ENCODE data around the gene RPP14.
"Not testable (repeated sequence)": the region's sequence is repeated elsewhere in the genome, so short reads cannot be mapped to it uniquely, and the experiment has no call there.

RPP14 gene

DNA sequence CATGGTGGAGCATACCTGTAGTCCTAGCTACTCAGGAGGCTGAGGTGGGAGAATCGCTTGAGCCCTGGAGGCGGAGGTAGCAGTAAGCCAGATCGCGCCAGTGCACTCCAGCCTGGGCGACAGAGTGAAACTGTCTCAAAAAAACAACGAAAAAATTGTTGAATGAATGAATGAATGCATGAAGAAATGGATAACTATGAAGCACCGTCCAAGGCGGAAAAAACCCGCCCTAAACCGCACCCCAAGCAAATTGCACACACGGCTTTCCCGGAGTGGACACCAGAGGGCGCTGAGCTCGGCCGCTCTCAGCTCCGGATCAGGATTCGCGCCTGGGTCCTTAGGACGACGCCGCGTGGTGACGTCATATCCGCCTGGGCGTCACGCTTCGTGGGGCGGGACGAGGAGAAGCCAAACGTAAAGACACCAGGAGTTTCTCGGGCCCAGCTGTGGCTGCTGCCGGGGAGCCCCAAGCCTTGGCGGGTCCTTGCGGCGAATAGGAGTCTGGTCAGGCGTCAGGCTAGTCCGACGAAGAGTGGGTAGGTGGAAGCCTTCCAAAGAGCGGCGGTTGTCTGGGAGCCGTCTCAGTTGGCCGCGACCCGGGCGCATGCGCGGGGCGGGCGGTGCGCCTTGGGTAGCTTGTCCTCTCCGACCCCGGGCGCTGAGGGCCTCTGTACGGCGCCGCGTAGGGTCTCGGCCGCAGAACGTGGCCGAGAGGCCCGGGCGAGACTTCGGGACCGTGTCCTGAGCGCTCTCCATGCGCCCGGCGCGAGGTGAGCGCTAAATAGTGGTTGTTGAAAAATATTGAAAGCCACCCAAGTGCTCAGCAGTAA, at the start of gene RPP14, which contains the start of gene HTD2:
TSS of gene RPP14 (plus strand) at position 364 of the 830 bp plus-strand sequence. CDS start 4,085 bp downstream, outside the sequence.
TSS of gene HTD2 (plus strand) at position 639 of the 830 bp plus-strand sequence. CDS start 11,094 bp downstream, outside the sequence.
- peak; percentile 99 to 100 for DNase-seq
- TF ChIP-seq POLR2A (IDR thresholded peaks at IDR 0.05; ENCODE audit: low read length) (peak; percentile 81), GATA1 (IDR thresholded peaks at IDR 0.05; ENCODE audit: low read depth, low read length) (no peak)

DNA sequence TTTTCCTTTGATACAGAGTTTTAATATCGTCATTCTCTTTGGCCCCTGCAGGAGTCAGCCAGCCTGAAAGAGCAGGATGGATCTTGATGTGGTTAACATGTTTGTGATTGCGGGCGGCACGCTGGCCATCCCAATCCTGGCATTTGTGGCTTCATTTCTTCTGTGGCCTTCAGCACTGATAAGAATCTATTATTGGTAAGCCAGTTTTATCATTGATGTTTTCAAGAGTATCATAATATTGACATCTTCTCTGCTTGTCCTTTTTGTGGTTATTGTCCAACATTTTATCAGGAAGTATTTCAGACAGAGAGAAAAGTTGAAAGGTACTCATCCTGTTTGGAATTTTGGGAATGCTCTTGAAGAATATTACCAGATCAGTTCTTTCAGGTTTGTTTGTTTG, 49.5 kb upstream of the RPP14 start:
- TF ChIP-seq POLR2A (IDR thresholded peaks at IDR 0.05; ENCODE audit: low read length) (no peak), GATA1 (IDR thresholded peaks at IDR 0.05; ENCODE audit: low read depth, low read length) (no peak)
- DNase-seq: no peak

DNA sequence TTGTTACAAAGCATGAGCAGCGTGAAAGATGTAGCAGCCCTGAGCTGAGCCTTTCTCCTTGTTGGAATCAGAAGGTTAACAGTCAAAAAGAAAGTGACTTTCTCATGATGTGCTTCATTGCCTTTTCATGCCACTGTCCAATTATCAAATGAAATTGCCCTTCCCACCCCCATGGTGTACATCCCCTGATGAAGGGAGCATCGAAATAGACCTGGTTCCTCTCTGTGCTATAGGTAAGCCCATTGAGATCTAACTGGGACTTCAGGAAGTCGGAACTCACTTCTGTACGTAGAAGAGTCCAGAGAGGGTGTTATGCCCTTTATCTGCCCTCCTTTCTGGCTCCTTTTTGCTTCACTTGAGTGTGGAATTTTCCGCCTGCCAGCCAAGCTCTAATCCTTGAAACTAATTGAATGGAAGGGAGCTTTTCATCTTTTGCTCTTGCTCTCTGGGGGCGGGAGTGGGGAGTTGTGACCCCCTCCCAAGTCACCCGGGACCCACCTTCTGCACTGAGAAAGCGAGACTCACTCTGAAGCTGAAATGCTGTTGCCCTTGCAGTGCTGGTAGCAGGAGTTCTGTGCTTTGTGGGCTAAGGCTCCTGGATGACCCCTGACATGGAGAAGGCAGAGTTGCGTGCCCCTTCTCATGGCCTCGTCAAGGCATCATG, 47.5 kb upstream of the RPP14 start:
- DNase-seq: no peak

DNA sequence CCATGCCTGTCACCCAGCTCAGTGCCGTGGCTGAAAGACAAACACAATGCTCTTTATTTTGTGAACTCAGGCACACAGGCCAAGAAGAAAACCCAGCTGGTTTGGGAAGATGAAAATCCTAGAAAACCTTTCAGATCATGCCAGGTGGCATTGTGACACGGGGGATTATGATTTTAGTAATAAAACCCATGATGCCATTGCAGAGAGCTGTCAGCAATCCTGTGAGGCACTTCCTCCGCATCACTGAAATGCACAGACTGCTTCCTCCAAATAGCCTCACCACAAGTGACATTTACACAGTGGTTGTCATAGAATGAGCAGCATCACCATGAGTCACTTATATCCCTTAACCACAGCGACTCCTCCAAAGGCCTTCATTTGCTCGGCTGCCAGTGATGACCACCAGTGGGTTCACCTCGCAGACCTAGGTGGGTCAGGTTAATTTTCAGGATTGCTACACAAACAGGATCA, 45.7 kb upstream of the RPP14 start:
- DNase-seq: no peak
- TF ChIP-seq POLR2A (IDR thresholded peaks at IDR 0.05; ENCODE audit: low read length) (no peak), GATA1 (IDR thresholded peaks at IDR 0.05; ENCODE audit: low read depth, low read length) (no peak)

More for the DNA sequence above, 47.5 kb upstream of the RPP14 start:
- TF ChIP-seq POLR2A (IDR thresholded peaks at IDR 0.05; ENCODE audit: low read length) (no peak), GATA1 (IDR thresholded peaks at IDR 0.05; ENCODE audit: low read depth, low read length) (no peak)

DNA sequence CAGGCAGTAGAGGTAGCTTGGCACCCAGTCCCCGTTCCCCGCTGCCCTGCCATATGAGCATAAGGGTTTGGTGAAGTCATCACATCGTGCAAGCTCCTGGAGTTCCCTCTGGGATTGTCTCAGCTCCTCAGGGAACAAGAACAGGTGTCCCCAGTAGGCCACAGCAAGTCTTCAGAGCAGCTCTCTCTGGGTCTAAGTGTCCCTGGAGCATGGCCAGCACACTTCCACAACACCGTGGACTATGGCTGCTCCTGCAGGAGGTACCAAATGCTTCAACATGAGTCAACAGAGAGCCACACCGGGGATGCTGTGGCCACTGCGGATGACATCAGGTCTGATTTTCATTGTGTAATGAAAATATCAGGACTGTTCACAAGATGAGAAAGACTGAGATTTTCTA, 45.3 kb upstream of the RPP14 start:
- TF ChIP-seq GATA1 (IDR thresholded peaks at IDR 0.05; ENCODE audit: low read depth, low read length) (no peak), POLR2A (IDR thresholded peaks at IDR 0.05; ENCODE audit: low read length) (no peak)
- no peak for DNase-seq

DNA sequence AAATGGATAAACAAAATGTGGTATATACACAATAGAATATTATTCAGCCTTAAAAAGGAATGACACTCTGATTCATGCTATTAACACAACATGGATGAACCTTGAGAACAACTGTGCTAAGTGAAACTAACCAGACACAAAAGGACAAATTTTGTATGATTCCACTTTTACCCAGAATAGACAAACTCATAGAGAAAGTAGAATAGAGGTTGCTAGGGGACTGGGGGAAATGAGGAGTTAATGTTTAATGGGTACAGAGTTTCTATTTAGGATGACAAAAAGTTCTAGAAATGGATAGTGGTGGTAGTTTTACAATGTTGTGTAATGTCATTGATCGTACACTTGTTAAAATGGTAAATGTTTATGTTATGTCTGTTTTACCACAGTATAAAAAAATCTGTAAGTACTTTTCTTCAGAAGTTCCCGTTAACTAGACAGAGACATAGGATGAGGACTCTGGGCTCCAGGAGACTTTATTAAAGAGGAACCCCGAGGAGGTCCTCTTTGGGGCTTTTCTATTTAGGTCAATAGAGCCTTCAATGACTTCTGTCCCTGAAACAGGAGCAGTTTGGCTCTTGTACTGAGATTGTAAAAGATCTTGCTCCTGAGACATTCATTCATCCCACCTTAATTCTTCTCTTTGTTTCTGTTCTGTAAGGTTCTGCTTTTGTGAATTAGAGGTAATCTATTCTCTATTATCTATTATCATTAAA, 43.9 kb upstream of the RPP14 start:
- TF ChIP-seq POLR2A (IDR thresholded peaks at IDR 0.05; ENCODE audit: low read length): no peak
- TF ChIP-seq GATA1 (IDR thresholded peaks at IDR 0.05; ENCODE audit: low read depth, low read length): no peak
- DNase-seq: no peak

DNA sequence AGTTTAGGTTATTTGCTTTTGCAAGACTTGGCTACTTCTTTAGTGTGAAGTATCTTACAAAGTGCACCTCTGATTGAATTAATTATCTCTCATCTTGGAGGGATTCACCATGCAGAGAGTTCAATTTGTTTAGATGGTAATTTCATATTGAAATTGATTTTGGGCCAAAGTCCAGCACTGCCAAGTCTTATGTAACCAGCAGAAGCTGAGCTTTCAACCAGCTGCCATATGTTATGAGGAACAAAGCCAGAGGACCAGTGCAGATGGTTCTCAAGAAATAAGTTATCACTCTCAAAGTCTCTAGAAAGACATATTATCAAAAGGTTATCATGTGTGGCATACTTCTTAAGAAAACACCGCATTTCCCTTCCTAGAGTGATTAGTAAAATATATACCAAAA, 39.5 kb upstream of the RPP14 start:
- no peak for TF ChIP-seq POLR2A (IDR thresholded peaks at IDR 0.05; ENCODE audit: low read length)
- no peak for TF ChIP-seq GATA1 (IDR thresholded peaks at IDR 0.05; ENCODE audit: low read depth, low read length)
- DNase-seq: no peak

DNA sequence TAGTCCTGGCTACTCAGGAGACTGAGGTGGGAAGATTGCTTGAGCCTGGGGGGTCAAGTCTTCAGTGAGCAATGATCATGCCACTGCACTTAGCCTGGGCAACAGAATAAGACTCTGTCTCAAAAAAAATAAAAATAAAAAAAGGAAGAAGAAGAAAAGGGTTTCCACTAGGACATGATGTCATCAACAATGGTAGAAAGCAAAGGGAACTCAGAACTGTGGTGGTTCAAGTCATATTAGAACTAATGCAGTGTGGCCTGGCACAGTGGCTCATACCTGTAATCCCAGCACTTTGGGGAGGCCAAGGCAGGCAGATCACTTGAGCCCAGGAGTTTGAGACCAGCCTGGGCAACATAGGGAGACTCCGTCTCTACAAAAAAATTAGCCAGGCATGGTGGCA, 38.5 kb upstream of the RPP14 start:
- not testable (repeated sequence) for DNase-seq

DNA sequence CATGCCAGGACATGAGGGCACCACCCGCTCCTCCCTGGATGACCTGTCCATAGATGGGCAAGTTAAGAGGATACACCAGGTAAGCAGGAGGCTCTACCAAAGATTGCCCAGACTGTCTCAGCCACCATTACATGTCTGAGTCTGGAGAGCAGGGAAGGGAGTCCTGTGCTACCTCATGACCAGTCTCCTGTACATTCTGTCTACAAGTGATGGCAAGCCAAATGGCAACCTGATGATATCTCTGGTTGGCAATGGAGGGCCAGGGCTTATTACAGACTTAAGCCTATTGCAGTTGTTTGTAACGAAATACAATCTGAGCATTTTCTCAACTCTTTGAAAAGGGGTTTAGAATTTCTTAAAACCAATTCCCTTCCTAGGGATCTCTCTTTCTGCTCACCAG, 36.7 kb upstream of the RPP14 start:
- TF ChIP-seq GATA1 (IDR thresholded peaks at IDR 0.05; ENCODE audit: low read depth, low read length): no peak
- TF ChIP-seq POLR2A (IDR thresholded peaks at IDR 0.05; ENCODE audit: low read length): no peak
- DNase-seq: no peak

DNA sequence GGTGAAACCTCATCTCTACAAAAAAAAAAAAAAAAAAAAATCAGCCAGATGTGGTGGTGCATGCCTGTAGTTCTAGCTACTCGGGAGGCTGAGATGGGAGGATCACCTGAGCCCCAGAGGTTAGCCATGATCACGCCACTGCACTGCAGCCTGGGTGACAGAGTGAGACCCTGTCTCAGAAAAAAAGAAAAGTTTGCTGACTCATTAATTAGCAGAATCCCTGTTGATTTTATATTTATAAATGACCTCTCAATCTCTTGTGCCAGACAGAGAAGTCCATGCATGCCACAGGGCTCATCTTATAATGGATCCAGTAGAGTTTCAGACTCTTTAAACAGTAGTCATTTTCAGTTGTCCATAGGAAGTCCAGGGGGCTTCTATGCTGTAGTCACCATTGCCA, 35.6 kb upstream of the RPP14 start:
- TF ChIP-seq GATA1 (IDR thresholded peaks at IDR 0.05; ENCODE audit: low read depth, low read length): no peak
- TF ChIP-seq POLR2A (IDR thresholded peaks at IDR 0.05; ENCODE audit: low read length): no peak
- DNase-seq: no peak

DNA sequence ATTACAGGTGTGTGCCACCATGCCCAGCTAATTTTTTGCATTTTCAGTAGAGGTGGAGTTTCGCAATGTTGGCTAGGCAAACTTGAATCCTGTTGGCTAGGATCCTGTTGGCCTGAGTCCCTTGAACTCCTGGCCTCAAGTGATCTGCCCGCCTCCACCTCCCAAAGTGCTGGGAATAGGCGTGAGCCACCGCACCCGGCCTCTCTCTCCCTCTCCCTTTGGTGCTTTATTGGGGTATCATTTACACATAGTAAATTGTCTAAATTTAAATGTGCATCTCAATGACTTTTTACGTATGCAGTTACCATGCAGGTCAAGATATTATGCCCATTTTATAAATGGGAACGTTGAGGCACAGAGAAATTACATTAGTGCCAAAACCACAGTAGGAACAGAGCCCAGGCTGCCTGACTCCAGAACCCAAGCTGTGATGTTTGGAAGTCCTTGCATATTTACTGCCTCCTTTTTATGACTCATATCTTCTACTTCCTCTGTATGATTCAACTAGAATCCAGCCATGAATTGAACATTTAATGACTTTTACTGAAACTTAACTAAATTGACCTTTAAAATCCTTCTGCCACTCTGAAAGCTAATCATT, 34.0 kb upstream of the RPP14 start:
- TF ChIP-seq GATA1 (IDR thresholded peaks at IDR 0.05; ENCODE audit: low read depth, low read length) (no peak), POLR2A (IDR thresholded peaks at IDR 0.05; ENCODE audit: low read length) (no peak)
- DNase-seq: no peak

DNA sequence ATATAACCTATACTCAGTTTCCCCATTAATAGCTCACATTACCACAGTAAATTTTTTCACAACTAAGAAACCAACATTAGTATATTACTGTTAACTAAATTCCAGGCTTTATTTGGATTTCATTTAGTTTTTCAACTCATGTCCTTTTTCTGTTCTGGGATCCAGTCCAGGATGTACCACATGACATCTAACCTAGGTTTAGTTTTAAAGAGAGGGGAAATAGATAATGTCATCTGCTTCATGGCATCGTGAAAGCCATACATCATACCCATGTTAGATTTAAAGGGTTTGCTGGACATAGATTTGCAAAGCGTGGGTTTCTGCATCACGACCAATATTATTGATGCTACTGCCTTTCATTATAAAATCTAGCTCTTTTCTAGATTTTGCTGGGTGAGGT, 33.2 kb upstream of the RPP14 start:
- no peak for DNase-seq
- TF ChIP-seq GATA1 (IDR thresholded peaks at IDR 0.05; ENCODE audit: low read depth, low read length): no peak
- no peak for TF ChIP-seq POLR2A (IDR thresholded peaks at IDR 0.05; ENCODE audit: low read length)

DNA sequence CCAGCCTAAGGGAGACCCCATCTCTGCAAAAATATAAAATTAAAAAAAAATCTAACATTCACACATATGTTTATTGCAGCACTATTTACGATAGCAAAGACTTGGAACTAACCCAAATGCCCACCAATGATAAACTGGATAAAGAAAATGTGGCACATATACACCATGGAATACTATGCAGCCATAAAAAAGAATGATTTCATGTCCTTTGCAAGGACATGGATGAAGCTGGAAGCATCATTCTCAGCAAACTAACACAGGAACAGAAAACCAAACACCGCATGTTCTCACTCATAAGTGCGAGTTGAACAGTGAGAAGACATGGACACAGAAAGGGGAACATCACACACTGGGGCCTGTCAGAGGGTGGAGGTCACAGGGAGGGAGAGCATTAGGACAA, 32.7 kb upstream of the RPP14 start:
- DNase-seq: not testable (repeated sequence)

All from erythroblast (primary cell).